Measurements from ENCODE around the gene MDGA2.
"Not testable (repeated sequence)": the region's sequence is repeated elsewhere in the genome, so short reads cannot be mapped to it uniquely, and the experiment has no call there.

Gene MDGA2

DNA sequence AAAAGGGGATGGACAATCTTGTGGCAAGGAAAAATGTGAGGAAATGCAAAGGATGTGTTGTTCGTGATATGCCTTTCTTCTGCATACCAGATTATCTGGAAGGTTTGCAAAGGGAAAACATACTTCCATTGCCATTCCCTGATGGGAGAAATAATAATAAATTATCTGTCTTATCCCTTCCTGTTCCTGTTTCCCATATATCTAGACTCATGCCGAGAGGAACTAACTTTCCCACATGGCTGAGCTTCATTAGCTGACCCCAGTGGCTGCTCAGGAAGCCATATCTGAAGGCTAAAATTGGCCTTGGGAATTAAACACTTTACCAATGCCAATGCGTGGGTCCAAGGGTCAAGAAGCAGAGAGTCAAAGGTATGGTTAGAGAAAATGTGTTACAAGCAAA is 439.8 kb downstream of the MDGA2 start:
- DNase-seq (ENCODE audit: low read depth): no peak

DNA sequence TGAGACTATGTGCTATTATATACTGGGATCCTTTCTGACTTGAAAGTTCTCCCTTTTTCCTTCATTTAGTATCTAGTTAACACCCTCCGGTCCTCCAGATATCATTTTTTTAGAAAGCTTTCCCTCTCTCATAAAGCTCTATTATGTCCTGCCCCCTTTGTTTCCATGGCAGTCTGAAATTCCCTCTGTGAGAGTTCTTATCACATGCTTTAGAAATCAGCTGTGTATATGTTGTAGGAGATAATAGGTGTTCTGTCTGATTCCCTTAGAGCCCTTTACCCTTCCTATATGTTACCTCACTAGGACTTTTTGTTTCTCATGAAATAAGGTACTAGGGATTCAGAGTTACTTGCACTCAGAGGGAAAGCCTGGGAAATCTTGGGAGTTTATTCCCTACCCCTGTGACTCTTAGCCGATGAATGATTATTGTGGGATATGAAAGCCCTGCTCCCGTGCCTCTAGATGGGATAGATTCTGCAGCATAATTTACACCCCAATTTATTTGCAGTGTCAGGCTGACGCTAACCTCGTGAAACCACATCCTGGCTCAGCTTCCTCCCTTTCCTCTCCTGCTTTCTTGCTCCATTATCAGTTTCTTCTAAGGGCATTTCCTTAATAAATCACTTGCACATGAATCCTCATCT is 448.4 kb downstream of the MDGA2 start:
- DNase-seq (ENCODE audit: low read depth): no peak

DNA sequence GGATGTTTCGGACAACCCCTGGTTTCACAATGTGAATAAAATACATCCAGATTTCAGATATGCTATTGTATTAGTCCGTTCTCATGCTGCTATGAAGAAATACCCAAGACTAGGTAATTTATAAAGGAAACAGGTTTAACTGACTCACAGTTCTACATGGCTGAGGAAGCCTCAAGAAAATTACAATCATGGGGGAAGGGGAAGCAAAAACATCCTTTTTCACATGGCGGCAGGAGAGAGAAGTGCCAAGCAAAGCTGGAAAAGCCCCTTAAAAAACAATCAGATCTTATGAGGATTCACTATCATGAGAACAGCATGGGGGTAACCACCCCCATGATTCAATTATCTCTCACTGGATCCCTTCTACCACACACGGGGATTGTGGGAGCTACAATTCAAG is 451.7 kb downstream of the MDGA2 start:
- DNase-seq (ENCODE audit: low read depth): no peak

DNA sequence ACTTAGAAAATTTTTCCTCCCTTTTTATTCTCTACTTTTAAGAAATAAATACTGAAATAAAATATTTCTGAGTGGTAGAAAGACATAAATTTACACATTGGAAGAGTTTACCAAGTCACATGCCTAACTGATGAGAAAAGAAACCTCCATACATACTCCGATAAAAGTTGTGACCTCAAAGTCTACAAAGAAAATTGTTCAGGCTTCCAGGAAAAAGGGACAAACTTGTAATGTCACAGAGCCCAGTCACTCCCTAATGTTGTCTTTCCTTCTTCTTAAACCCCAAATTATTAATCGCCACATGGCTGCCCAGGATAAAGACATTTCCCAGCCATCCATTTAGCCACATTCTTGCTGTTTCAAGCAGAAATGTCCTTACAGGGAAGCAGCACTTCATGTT is 455.3 kb downstream of the MDGA2 start:
- no peak for DNase-seq (ENCODE audit: low read depth)

DNA sequence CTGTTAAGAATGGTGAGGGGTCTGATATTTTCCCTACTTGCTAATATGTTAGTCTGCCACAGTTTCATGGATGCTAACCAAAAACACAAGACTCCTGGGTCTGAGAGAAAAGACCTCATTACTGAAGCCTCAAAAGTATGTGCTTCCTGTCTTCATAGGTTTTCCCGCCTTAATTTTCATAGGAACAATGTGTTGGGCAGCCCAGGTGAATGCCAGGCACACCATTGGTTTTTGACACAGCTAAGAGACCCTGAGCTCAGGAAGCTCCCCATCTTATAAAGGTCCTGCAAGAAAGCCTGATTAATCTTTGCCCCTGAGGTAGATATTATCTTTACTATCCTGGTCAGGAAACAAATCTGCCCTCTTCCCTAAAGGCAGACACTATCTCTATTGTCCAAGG is 464.1 kb downstream of the MDGA2 start:
- DNase-seq (ENCODE audit: low read depth): no peak

DNA sequence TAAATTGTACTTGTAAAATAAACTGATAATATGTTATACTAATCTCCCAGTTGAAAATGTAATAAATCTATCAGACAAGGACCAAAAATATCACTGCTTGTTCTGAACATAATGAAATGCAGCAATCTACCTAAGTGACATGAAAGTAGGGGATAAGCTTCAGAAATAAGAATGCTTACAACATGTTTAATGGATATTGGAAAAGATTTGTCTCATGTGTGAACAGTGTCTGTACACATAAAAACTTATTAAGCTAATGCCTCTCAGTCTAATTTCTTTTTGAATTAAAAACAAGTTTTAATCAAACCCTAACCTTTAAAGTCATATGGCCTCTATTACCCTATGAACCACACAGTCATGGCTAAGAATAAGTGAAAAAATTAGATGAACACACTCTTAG is 465.3 kb downstream of the MDGA2 start:
- no peak for DNase-seq (ENCODE audit: low read depth)

DNA sequence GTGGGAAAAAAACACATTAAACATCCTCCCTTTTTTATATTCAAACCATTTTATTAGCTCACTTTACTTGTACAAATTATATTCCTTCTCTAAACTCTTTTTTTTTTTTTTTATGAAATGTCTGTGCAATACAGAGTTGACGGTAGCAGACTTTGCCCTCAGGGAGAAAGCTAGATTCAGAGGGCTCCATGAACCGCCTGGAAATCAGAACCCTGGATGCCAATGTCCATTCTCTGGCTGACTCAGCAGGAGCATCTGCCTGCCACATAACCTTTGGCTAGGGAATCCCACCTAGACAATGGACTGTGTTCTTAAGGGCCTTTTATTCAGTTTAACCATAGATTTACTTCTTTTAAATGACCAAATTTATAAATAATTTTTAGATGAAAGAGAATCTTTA is 467.0 kb downstream of the MDGA2 start:
- no peak for DNase-seq (ENCODE audit: low read depth)

DNA sequence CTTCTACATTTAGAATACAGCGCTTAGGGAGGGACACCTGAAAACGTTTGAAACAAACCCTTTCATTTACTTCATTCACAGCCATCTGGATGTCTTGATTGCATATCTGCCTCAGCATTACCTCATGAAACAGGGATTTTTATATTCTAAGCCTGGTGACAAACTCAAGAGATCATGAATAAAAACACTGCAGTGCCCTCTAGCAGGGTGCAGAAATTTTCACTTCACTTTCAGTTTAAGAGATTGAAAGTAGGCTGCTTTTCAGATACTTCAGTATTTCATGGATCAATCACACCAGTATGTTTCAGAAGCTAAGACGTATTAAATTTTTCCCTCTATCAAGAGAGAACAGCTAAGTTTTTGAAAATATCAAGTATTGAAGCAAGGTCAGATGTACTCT is 467.8 kb downstream of the MDGA2 start:
- DNase-seq (ENCODE audit: low read depth): no peak

DNA sequence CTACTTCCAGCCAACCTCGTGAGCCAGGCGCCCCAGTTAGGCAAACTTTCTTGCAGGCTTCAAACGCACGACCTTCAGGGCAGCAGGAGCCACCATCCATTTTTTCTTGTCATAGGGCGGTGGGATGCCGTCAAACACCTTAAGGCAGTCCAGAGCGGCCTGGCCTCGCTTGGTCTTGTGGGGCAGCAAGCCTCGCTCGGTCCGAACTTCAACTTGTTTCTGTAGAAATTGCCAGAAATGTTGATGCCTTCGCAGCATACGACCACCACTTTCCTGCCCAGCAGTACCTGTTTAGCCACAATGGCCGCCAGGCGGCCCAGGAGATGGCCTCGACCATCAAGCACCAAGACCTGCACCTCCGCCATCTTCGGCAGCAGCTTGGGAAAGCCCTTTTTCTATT is 474.7 kb downstream of the MDGA2 start:
- no peak for DNase-seq (ENCODE audit: low read depth)

DNA sequence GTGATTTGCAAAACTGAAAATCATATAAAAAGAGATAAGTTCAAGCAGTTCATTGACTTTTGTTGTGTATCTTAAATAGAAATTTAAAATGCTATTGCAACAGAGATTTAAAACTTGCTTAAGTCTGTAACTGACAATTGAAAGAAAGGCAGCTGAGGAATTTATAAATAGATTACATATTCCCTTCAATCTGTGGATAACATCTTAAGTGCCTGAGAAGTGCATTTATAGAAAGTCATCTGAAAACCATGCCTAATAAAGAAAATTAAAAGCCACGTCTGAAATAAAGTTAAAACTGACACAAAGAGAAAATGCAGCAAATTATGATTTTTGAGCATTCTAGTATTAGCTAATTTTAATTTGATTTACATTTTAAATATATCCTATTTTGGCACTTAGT is 479.8 kb downstream of the MDGA2 start:
- no peak for DNase-seq (ENCODE audit: low read depth)

DNA sequence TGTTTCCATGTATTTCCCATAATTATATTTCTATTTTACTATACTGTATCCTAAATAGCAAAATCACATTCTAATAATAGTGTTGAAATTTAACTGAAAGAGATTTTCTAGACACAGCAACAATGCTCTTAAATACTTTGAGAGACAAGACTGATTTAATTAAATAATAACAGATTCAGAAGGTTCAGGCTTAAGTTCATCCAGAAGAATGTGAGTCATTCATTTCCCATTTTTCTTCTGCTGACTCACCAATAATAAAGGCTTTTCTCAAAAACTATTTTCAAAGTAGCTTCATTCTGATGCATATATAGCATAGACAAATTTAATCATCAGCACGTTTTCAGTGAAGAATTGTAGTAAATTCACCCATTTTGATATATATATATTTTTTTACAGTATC is 481.4 kb downstream of the MDGA2 start:
- no peak for DNase-seq (ENCODE audit: low read depth)

DNA sequence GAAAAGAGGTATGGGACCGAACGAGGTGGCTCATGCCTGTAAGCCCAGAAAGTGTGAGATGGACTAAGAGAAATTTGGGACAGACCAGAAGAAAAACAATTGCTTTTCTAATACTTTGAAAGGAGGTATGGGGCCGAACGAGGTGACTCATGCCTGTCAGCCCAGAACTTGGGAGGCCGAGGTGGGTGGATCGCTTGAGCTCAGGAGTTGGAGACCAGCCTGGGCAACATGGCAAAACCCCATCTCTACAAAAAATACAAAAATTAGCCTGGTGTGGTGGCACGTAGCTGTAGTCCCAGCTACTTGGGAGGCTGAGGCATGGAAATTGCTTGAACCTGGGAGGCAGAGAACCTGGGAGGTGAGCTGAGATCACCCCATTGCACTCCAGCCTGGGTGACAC is 483.2 kb downstream of the MDGA2 start:
- DNase-seq (ENCODE audit: low read depth): not testable (repeated sequence)

DNA sequence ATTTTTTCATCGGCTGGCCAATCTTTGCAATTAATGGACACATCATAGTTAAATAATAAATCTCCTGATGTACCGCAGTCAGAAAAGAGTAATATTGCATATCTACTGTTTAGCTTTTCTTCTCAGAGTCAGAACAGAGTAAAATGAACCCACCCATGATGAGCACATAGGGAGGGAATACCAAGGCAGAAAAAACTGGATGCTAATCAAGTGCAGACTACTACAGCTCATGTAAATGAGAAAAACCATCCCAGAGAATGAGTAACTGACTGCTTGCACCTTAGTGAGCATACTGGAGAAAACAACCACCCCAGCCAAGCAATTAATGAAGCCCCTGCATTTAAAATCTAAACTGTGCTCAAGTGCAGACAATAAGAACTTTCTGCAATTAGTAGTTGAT is 483.7 kb downstream of the MDGA2 start:
- no peak for DNase-seq (ENCODE audit: low read depth)

DNA sequence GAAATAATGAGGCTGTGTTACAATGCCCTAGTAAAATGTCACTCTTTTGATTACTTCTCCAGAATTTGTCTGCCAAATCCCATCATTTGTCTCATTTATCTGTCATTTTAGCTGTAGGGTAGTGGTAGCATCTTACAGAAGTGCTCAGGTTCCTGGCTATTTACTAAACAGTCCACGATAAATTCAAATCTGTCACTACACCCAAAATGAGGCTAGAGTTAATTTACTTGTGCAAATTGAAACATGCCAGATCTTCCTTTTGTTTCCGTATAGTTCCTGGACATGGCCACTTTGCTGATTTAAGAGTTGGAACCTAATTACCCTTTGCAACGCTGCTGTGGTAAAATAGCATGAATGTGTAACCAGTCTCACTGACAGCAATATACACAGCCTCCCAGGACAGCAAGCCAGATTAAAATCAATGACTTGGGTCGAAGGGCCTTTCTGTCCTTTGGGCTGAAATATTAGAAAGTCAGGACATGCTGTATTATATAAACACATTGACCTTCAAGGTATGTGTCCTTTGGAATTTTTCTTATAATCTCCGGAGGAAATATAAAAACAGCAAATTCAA is 485.4 kb downstream of the MDGA2 start:
- DNase-seq (ENCODE audit: low read depth): no peak

DNA sequence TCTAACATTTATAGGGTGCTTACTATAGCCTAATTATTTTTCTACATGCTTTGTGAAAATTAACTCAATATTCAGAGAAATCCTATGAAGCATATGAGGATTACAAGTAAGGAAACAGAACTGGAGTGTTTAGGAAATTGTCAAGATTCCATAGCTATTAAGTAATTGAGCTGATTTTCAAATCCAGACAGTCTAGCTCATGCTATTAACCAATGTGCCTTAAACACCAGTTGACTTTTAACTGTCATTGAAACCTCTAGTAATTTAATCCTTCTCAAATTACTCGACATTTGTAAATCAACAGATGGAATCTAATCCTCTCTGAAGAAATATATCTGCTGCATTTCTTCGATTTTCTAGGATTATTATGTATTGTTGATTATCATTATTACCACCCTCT is 488.9 kb downstream of the MDGA2 start:
- no peak for DNase-seq (ENCODE audit: low read depth)

DNA sequence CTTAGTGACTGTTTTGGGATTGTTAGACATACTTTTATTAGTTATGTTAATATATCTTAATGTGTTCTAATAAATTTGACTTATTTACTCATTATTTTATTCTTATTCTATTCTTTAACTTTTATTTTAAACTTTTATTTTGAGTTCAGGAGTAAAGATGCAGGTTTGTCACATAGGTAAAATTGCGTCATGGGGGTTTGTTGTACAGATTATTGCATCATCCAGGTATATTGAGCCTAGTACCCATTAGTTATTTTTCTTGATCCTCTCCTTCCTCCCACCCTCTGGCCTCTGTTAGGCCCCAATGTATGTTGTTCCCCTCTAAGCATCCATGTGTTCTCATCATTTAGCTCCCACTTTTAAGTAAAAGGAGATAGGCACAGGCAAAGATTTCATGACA is 495.5 kb downstream of the MDGA2 start:
- DNase-seq (ENCODE audit: low read depth): no peak

DNA sequence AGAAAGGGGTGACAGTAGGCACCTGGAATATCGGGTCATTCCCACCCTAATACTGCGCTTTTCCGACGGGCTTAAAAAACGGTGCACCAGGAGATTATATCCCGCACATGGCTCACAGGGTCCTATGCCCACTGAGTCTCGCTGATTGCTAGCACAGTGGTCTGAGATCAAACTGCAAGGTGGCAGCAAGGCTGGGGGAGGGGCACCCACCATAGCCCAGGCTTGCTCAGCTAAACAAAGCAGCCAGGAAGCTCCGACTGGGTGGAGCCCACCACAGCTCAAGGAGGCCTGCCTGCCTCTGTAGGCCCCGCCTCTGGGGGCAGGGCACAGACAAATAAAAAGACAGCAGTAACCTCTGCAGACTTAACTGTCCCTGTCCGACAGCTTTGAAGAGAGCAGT is 503.5 kb downstream of the MDGA2 start:
- not testable (repeated sequence) for DNase-seq (ENCODE audit: low read depth)

DNA sequence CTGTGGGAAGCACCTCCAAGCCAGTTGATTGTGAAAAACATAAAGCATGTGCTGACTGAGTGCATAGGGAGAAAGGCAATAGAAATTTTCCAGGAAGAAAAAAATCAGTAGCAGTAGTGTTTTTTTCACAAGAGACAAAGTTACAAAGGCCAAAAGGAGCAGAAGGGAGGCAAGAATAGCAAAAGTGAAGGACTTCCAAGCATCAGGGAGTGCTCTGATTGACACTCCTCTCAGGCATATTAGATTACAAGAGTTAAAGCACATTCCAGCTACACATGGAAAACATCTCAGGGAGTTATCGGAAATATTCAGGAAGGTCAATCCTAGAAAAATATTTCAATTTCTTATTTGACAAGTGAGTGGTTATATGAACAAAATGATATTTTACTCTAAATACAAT is 508.0 kb downstream of the MDGA2 start:
- no peak for DNase-seq (ENCODE audit: low read depth)

DNA sequence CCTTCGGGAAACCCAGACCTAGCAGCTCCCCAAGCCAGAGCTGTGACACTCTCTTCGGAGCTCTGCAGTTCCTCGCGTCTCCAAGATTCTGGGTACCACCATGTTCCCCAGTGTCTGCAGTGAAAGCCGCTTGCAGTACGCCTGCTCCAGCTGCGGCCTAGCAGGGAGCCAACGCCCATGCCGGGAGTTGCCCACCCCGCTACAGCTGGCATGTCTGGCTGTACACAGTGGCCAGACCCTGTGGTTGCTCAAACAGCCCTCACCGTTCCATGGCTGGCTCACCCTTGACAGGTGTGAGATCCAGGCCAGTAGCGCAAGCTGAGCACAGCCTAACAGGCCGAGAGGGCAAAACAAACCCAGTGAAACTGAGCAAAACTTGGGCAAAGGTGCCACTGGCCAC is 520.0 kb downstream of the MDGA2 start:
- no peak for DNase-seq (ENCODE audit: low read depth)

DNA sequence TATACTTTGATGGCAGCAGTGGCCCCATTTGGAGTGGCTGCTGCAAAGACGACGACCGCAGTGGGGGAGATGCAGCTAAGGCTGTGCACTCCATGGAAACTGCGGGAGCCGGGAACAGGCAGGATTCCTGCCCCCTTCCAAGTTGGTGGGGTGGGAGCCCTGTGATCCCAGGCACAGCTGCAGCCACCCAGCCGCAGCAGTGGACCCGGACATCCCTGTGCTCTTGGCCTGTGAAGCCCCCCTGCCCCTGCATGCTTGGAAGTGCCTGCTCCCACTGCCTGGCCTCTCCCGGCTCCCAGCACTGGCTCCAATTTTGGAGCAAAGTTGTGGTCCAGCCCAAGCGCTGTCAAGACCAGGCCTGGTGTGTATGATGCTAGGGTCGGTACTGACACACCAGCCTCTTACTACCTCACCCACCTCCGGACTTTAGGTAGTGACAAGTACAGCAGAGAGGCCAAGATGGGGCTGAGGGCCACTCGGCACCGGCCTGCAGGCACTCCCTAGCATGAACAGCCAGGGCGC is 521.1 kb downstream of the MDGA2 start:
- no peak for DNase-seq (ENCODE audit: low read depth)

DNA sequence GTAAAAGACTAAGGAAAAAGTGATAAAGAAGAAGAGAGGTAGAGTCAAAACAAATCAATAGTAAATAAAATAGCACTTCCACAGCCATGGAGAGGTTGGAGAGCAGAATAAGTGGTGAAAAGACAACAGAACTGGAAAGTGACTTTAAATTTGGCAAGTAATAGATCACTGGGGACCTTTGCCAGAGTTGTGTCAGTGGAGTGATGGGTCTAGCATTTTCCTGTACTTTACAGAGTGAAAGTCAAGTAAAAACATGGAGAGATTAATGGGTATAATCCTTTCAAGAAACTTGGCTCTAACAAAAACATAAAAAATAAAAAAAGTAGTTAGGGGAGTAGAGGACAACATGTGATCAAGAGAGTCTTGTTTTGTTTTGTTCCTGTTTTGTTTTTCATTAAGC is 521.7 kb downstream of the MDGA2 start:
- no peak for DNase-seq (ENCODE audit: low read depth)

DNA sequence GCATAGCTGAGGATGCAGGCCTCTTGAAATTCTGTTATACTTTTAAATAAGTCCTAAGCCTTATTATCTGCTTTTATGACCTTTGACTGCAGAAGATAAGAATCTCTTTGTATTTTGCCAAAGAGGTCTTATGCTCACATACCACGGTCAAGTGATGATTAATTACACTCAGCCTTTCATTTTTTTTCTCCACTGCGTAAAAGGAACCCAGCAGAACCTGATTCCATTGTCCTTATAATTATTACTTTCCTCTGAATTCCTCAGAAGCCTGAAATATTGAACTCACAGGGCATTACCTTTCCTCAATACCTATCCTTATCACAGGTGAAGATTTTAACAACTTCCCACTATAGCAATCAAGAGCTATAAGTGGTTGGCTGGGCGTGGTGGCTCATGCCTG is 525.1 kb downstream of the MDGA2 start:
- DNase-seq (ENCODE audit: low read depth): no peak

DNA sequence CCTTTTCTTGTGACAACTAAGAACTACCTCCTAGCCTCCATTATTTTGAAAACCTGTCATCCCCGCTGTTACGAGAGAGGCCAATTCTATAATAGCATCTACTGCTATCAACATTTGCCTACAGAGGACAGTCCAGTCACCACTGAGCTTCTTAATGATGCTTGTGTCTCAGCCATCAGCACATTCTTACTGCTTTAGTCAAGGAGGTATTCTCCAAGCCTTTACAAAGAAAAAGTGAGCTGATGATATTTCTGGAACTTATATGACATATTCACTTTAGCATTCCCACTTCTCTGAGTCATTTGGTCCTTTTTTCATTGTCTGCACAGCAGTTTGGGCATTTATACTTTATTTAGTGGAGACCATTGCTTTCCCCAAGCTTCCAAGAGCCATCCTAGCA is 526.1 kb downstream of the MDGA2 start:
- no peak for DNase-seq (ENCODE audit: low read depth)

DNA sequence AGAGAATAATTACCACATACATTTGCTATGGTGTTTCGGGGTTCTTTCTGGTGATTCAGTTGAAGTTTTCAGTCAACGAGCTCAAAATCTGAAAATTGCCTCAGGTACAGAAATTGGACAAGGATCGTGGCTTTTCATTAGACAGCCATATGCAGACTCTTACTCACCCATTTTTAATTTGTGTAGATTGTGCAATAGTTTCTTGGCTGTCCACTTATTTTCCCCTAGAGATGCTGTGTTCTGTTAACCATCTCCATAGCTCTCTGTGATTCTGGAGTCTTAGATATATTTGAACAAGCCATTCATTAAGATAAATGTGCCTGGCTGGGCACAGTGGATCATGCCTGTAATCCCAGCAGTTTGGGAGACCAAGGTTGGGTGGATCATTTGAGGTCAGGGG is 526.7 kb downstream of the MDGA2 start:
- no peak for DNase-seq (ENCODE audit: low read depth)

All from activated T-cell treated with anti-CD3 and anti-CD28 coated beads for 24 hours (primary cell).